Measurements from ENCODE around the gene SMCO4. TPM values are rescaled to one million over a fixed set of nuclear protein-coding genes. Genes with fewer than 3 reads are reported as not detected.

The SMCO4 gene
- total RNA-seq, 1 experiment from 2014 or later = 50.1 TPM

- no peaks in the 10 kb centered on the region for H3K27me3 Mint-ChIP-seq (ENCODE audit: low read depth)
Observed at GRCh38 chr11:93530468-93530826, 12.7 kb downstream of the SMCO4 start.

DNA sequence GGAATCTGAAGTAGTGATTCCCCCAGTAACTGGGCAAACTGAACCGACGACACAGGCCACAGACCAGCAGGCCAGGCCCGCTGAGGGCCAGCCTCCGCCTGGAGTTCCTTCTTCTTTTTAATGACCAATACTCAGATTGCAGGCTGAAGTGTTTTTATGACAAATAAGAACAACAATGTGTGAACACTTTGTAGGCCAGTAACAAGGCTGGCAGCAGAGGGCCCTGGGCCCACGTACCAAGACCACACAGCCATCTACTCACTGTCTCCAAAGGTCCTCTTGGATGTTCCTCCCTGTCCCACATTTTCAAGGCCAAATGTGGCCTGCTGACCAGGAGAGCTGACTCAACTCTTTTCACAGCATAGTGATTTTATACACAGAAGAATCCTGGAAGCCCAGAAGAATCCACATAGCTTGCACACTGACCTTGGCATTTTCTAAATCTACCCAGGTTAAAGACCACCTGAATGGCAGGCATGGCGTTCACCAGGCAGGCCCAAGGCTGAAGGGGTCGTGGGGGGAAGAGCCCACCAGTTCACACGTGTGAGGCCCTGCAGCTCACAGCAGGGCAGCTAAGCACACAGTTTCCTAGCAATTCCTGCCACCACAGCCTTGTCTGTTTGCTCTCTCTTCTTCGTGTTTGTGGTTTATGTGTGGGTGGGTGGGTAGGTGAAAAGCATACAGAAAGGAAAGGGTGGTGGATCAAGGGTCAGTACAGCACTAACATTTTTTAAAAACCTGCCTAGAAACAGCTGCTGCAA is 13.3 kb downstream of the SMCO4 start:
- CTCF ChIA-PET = no interaction called here
- H3K27me3 Mint-ChIP-seq (ENCODE audit: low read depth) = no peaks in the 10 kb centered on the region
- peaks cover 13% of the 10 kb centered on the region for H3K36me3 Mint-ChIP-seq
- no peak for ATAC-seq
- H3K9me3 Mint-ChIP-seq = peaks cover 9% of the 10 kb centered on the region; the same call in 1 of the 2 replicates
- H3K4me1 Mint-ChIP-seq = peaks cover 61% of the 10 kb centered on the region
- H3K4me3 Mint-ChIP-seq = no peak overlapping the region
- POLR2A ChIA-PET = no interaction called here
- peak overlapping the region; percentile 78; the same call in 1 of the 2 replicates for H3K27ac Mint-ChIP-seq
- DNase-seq (ENCODE audit: low spot score) = no peak
- TF ChIP-seq, protein P1, sequence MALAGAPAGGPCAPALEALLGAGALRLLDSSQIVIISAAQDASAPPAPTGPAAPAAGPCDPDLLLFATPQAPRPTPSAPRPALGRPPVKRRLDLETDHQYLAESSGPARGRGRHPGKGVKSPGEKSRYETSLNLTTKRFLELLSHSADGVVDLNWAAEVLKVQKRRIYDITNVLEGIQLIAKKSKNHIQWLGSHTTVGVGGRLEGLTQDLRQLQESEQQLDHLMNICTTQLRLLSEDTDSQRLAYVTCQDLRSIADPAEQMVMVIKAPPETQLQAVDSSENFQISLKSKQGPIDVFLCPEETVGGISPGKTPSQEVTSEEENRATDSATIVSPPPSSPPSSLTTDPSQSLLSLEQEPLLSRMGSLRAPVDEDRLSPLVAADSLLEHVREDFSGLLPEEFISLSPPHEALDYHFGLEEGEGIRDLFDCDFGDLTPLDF (CRISPR knock-in tag; IDR thresholded peaks at IDR 0.05) = no peak
- TF ChIP-seq, protein P2, sequence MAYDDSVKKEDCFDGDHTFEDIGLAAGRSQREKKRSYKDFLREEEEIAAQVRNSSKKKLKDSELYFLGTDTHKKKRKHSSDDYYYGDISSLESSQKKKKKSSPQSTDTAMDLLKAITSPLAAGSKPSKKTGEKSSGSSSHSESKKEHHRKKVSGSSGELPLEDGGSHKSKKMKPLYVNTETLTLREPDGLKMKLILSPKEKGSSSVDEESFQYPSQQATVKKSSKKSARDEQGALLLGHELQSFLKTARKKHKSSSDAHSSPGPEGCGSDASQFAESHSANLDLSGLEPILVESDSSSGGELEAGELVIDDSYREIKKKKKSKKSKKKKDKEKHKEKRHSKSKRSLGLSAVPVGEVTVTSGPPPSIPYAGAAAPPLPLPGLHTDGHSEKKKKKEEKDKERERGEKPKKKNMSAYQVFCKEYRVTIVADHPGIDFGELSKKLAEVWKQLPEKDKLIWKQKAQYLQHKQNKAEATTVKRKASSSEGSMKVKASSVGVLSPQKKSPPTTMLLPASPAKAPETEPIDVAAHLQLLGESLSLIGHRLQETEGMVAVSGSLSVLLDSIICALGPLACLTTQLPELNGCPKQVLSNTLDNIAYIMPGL (CRISPR knock-in tag; IDR thresholded peaks at IDR 0.05) = no peak
- TF ChIP-seq ZNF219 (CRISPR knock-in tag; IDR thresholded peaks at IDR 0.05; ENCODE audit: borderline replicate concordance) (no peak), MYBL2 (CRISPR knock-in tag; IDR thresholded peaks at IDR 0.05) (no peak)
- TF ChIP-seq, protein P3, sequence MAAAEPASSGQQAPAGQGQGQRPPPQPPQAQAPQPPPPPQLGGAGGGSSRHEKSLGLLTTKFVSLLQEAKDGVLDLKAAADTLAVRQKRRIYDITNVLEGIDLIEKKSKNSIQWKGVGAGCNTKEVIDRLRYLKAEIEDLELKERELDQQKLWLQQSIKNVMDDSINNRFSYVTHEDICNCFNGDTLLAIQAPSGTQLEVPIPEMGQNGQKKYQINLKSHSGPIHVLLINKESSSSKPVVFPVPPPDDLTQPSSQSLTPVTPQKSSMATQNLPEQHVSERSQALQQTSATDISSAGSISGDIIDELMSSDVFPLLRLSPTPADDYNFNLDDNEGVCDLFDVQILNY (CRISPR knock-in tag; IDR thresholded peaks at IDR 0.05) = no peak
- TF ChIP-seq, protein P4, sequence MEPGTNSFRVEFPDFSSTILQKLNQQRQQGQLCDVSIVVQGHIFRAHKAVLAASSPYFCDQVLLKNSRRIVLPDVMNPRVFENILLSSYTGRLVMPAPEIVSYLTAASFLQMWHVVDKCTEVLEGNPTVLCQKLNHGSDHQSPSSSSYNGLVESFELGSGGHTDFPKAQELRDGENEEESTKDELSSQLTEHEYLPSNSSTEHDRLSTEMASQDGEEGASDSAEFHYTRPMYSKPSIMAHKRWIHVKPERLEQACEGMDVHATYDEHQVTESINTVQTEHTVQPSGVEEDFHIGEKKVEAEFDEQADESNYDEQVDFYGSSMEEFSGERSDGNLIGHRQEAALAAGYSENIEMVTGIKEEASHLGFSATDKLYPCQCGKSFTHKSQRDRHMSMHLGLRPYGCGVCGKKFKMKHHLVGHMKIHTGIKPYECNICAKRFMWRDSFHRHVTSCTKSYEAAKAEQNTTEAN (CRISPR knock-in tag; IDR thresholded peaks at IDR 0.05) = no peak
- TF ChIP-seq, protein P5, sequence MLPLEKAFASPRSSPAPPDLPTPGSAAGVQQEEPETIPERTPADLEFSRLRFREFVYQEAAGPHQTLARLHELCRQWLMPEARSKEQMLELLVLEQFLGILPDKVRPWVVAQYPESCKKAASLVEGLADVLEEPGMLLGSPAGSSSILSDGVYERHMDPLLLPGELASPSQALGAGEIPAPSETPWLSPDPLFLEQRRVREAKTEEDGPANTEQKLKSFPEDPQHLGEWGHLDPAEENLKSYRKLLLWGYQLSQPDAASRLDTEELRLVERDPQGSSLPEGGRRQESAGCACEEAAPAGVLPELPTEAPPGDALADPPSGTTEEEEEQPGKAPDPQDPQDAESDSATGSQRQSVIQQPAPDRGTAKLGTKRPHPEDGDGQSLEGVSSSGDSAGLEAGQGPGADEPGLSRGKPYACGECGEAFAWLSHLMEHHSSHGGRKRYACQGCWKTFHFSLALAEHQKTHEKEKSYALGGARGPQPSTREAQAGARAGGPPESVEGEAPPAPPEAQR (CRISPR knock-in tag; IDR thresholded peaks at IDR 0.05) = no peak

More at GRCh38 chr11:93530468-93530826, 12.7 kb downstream of the SMCO4 start:
- ATAC-seq (no peak), DNase-seq (ENCODE audit: low spot score) (no peak)
- ChIA-PET POLR2A (interaction anchor here (0.7 kb wide), 1 partner anchor 47 kb away, joined by 3 read pairs; no protein-coding TSS in a partner anchor), CTCF (no interaction called here)
- peak overlapping the region; percentile 78; the same call in 1 of the 2 replicates for H3K27ac Mint-ChIP-seq
- H3K4me1 Mint-ChIP-seq = peaks cover 62% of the 10 kb centered on the region
- H3K4me3 Mint-ChIP-seq = no peak overlapping the region
- peaks cover 14% of the 10 kb centered on the region for H3K36me3 Mint-ChIP-seq
- no peak for TF ChIP-seq NFE2L1 (CRISPR knock-in tag; IDR thresholded peaks at IDR 0.05)
- TF ChIP-seq, protein P2 (CRISPR knock-in tag; IDR thresholded peaks at IDR 0.05) = no peak
- TF ChIP-seq IRF1 (CRISPR knock-in tag; IDR thresholded peaks at IDR 0.05) = no peak
- peaks cover 9% of the 10 kb centered on the region; the same call in 1 of the 2 replicates for H3K9me3 Mint-ChIP-seq

All from WTC11 (cell line).